ENCODE data around the gene RNF6. TPM values are rescaled to one million over a fixed set of nuclear protein-coding genes. Genes with fewer than 3 reads are reported as not detected.

The RNF6 gene
- polyA plus RNA-seq, 1 donor from 2014 or later, result 15.8 TPM

DNA sequence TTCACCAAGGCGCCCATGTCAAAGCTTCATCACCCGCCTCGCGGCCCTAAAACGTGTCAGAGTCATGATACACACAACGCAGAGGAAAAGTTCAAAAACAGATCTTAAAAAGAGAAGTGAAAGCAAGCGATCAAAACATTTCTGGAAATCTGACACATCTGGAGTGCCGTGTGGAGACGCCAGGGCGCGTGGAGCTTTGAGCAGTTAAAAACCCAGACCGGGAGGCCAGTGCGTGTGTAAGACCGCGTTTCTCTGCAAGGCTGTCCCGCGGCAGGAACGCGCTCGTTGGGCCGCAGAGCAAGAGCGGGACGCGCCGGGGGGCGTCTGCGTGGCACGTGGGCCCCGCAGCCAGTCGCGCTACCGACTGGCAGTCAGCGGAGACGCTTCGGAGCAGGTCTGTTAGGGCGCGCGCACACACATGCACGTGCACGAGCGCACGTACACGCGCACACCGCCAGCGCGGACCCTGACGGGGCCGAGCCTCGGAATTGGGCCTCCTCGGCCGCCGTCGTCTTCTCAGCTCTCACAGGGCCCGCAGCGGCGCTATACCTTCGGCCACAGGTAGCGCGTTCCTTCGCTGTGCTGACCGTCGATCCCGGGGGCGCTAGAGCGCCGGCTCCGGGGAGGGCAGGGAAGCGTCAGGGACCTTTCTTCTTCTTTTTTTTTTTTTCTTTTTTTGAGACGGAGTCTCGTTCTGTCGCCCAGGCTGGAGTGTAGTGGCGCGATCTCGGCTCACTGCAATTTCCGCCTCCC, 35.8 kb downstream of the RNF6 start:
- Histone ChIP-seq H3K4me3 (ENCODE audit: low read length) (peak overlapping the region; percentile 60), H3F3A (ENCODE audit: insufficient read depth, low read length, poor library complexity, severe bottlenecking) (no peaks in the 10 kb centered on the region), H3K27me3 (ENCODE audit: insufficient read depth, low read depth, low read length) (no peaks in the 10 kb centered on the region), H3K9me3 (ENCODE audit: low read length) (no peaks in the 10 kb centered on the region), H3K27ac (ENCODE audit: low read length) (no peak overlapping the region), H2AFZ (ENCODE audit: low read depth, low read length) (no peak overlapping the region), H4K20me1 (ENCODE audit: insufficient read depth) (no peaks in the 10 kb centered on the region), H3K79me2 (replicated peaks; ENCODE audit: insufficient read depth, low read length) (no peaks in the 10 kb centered on the region), H3K9me2 (ENCODE audit: insufficient read depth, low read length) (no peaks in the 10 kb centered on the region), H3K9ac (ENCODE audit: low read length) (no peak overlapping the region), H3K36me3 (ENCODE audit: insufficient read depth, low read length) (no peaks in the 10 kb centered on the region), H3K4me2 (ENCODE audit: low read length) (no peak overlapping the region)
- TF ChIP-seq MXI1 (conservative IDR thresholded peaks at IDR 0.05; ENCODE audit: poor library complexity, severe bottlenecking) (no peak), CTCF (IDR thresholded peaks at IDR 0.05; ENCODE audit: poor library complexity, severe bottlenecking) (peak; percentile 42), EP300 (conservative IDR thresholded peaks at IDR 0.05; ENCODE audit: poor library complexity, severe bottlenecking) (no peak)
- TF ChIP-seq, protein P1, sequence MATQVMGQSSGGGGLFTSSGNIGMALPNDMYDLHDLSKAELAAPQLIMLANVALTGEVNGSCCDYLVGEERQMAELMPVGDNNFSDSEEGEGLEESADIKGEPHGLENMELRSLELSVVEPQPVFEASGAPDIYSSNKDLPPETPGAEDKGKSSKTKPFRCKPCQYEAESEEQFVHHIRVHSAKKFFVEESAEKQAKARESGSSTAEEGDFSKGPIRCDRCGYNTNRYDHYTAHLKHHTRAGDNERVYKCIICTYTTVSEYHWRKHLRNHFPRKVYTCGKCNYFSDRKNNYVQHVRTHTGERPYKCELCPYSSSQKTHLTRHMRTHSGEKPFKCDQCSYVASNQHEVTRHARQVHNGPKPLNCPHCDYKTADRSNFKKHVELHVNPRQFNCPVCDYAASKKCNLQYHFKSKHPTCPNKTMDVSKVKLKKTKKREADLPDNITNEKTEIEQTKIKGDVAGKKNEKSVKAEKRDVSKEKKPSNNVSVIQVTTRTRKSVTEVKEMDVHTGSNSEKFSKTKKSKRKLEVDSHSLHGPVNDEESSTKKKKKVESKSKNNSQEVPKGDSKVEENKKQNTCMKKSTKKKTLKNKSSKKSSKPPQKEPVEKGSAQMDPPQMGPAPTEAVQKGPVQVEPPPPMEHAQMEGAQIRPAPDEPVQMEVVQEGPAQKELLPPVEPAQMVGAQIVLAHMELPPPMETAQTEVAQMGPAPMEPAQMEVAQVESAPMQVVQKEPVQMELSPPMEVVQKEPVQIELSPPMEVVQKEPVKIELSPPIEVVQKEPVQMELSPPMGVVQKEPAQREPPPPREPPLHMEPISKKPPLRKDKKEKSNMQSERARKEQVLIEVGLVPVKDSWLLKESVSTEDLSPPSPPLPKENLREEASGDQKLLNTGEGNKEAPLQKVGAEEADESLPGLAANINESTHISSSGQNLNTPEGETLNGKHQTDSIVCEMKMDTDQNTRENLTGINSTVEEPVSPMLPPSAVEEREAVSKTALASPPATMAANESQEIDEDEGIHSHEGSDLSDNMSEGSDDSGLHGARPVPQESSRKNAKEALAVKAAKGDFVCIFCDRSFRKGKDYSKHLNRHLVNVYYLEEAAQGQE (IDR thresholded peaks at IDR 0.05; ENCODE audit: borderline replicate concordance), result no peak

DNA sequence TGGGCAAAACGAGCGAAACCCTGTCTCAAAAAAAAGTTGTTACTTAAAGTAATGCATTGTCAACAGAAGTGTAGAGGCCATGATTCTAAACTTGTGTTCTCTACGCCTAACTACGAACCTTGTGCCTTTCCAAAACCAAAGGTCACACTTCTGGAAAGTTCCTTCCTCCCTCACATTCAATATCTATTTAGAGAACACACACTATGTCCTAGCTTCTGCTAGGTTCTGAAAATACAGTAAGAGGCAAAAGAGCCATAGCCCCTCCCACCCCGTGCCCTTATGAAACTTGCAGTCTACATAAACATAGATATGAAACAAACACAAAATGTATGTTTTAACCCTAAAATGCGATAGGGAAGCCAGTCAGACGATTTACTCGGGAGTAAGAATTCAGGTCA, 36.4 kb downstream of the RNF6 start:
- Histone ChIP-seq H3K27me3 (ENCODE audit: insufficient read depth, low read depth, low read length) (no peaks in the 10 kb centered on the region), H3K9me2 (ENCODE audit: insufficient read depth, low read length) (no peaks in the 10 kb centered on the region), H3K4me3 (ENCODE audit: low read length) (peak overlapping the region; percentile 60), H3K9ac (ENCODE audit: low read length) (no peak overlapping the region), H2AFZ (ENCODE audit: low read depth, low read length) (no peak overlapping the region), H3K36me3 (ENCODE audit: insufficient read depth, low read length) (no peaks in the 10 kb centered on the region), H3K79me2 (replicated peaks; ENCODE audit: insufficient read depth, low read length) (no peaks in the 10 kb centered on the region), H3K9me3 (ENCODE audit: low read length) (no peaks in the 10 kb centered on the region), H3K4me2 (ENCODE audit: low read length) (no peak overlapping the region), H3F3A (ENCODE audit: insufficient read depth, low read length, poor library complexity, severe bottlenecking) (no peaks in the 10 kb centered on the region), H4K20me1 (ENCODE audit: insufficient read depth) (no peaks in the 10 kb centered on the region), H3K27ac (ENCODE audit: low read length) (no peak overlapping the region)
- TF ChIP-seq TAF1 (IDR thresholded peaks at IDR 0.05; ENCODE audit: low read depth), result no peak
- TF ChIP-seq RAD21 (conservative IDR thresholded peaks at IDR 0.05), result no peak
- no peak for TF ChIP-seq EP300 (conservative IDR thresholded peaks at IDR 0.05; ENCODE audit: poor library complexity, severe bottlenecking)
- TF ChIP-seq, protein P1 (IDR thresholded peaks at IDR 0.05; ENCODE audit: borderline replicate concordance), result no peak
- TF ChIP-seq EZH2 (IDR thresholded peaks at IDR 0.05; ENCODE audit: borderline replicate concordance, insufficient read depth, low read length, poor library complexity, severe bottlenecking), result no peak
- no peak for TF ChIP-seq POLR2AphosphoS5 (IDR thresholded peaks at IDR 0.05)
- no peak for TF ChIP-seq MXI1 (conservative IDR thresholded peaks at IDR 0.05; ENCODE audit: poor library complexity, severe bottlenecking)
- TF ChIP-seq SMC3 (conservative IDR thresholded peaks at IDR 0.05; ENCODE audit: poor library complexity), result no peak
- TF ChIP-seq CTCF (IDR thresholded peaks at IDR 0.05; ENCODE audit: poor library complexity, severe bottlenecking), result no peak

Data from neural cell (in vitro differentiated cells).